Endodermal cell (in vitro differentiated cells): ENCODE measurements around the gene SLC35A2. TPM values are rescaled to one million over a fixed set of nuclear protein-coding genes. Genes with fewer than 3 reads are reported as not detected.

Source experiments
- DNase-seq: peaks from one replicate; pipeline ENCODE4 v3.0.0-alpha.2; 2017
- H3K27ac ChIP-seq: 2 replicates; pipeline ENCODE4 v1.5.1; 2013; ENCODE audit warnings: mild to moderate bottlenecking, low read depth, low read length, moderate library complexity
- H3K27me3 ChIP-seq: 2 replicates; pipeline ENCODE4 v1.6.1; 2013; ENCODE audit warnings: mild to moderate bottlenecking, low read length, moderate library complexity; ENCODE audit not compliant: insufficient read depth, control insufficient read depth, poor library complexity, severe bottlenecking
- H3K36me3 ChIP-seq: 2 replicates; pipeline ENCODE4 v1.7.0; 2013; ENCODE audit warnings: mild to moderate bottlenecking, low read length, moderate library complexity; ENCODE audit not compliant: control insufficient read depth, insufficient read depth
- H3K4me1 ChIP-seq: one replicate; pipeline ENCODE4 v1.7.0; 2013; ENCODE audit warnings: low read length; ENCODE audit not compliant: control insufficient read depth, insufficient read depth
- H3K4me3 ChIP-seq: 2 replicates; pipeline ENCODE4 v1.5.1; 2013; ENCODE audit warnings: mild to moderate bottlenecking, low read length, moderate library complexity
- H3K9ac ChIP-seq: 2 replicates; pipeline ENCODE4 v1.6.1; 2013; ENCODE audit warnings: mild to moderate bottlenecking, low read length, moderate library complexity; ENCODE audit not compliant: poor library complexity, severe bottlenecking; ENCODE audit errors: extremely low read depth
- H3K9me3 ChIP-seq: 2 replicates; pipeline ENCODE4 v1.6.1; 2013; ENCODE audit warnings: mild to moderate bottlenecking, low read length, moderate library complexity; ENCODE audit not compliant: control insufficient read depth
- H3K27ac Mint-ChIP-seq: 2 replicates; pipeline ENCODE4 v1.8.0; 2020; ENCODE audit warnings: mixed read lengths
- H3K27me3 Mint-ChIP-seq: 2 replicates; pipeline ENCODE4 v1.8.0; 2021; ENCODE audit warnings: mild to moderate bottlenecking, mixed read lengths; ENCODE audit not compliant: insufficient read depth
- H3K36me3 Mint-ChIP-seq: 2 replicates; pipeline ENCODE4 v1.8.0; 2020; ENCODE audit warnings: low read depth, mixed read lengths
- H3K4me1 Mint-ChIP-seq: 2 replicates; pipeline ENCODE4 v1.8.0; 2020; ENCODE audit warnings: mixed read lengths
- H3K4me3 Mint-ChIP-seq: 2 replicates; pipeline ENCODE4 v1.8.0; 2020; ENCODE audit warnings: mild to moderate bottlenecking, moderate library complexity, mixed read lengths
- H3K9me3 Mint-ChIP-seq: 2 replicates; pipeline ENCODE4 v1.8.0; 2020; ENCODE audit warnings: mild to moderate bottlenecking, mixed read lengths
- CTCF ChIP-seq: fragments of 200-600 bp; sonication (generic); conservative IDR thresholded peaks from 2 replicates; pipeline ENCODE4 v1.5.0; 2021; ENCODE audit warnings: antibody characterized with exemption, mild to moderate bottlenecking
- WGBS, 2 experiments: methylation state at CpG; one replicate each; pipeline versions ENCODE4 v1.1.5 to v1.1.7; 2013; ENCODE audit warnings: missing lambda C conversion rate in 2 of 2, mixed read lengths in 1 of 2; ENCODE audit not compliant: insufficient coverage in 1 of 2, insufficient read length in 1 of 2; 5-methylcytosine and 5-hydroxymethylcytosine counted together
- long read RNA-seq, 4 experiments: library from polyadenylated mRNA in 2 of 4; library from RNA in 1 of 4; library from capped mRNA in 1 of 4; stranded (forward) in 3 of 4; unstranded in 1 of 4; transcript quantifications; one replicate each; pipeline ENCODE4 v2.0.0, GENCODE V29; 2020 to 2021; ENCODE audit warnings: inconsistent platforms in 1 of 4
- polyA plus RNA-seq, 2 experiments: library from polyadenylated mRNA; stranded (reverse); fragments of 50-300 nt; gene quantifications; one replicate each; pipeline ENCODE4 v1.2.3, GENCODE V29; 2013
- total RNA-seq, 2 donors: library from RNA; stranded (reverse); fragmentation: NEBNext Ultra II Directional in 1 of 2; extraction: Animal tissue kit (Norgen Biotek cat#: 25700) in 1 of 2; gene quantifications; 2 replicates in 1 of 2; 3 replicates in 1 of 2; pipeline ENCODE4 v1.2.1, GENCODE V29; 2021

SLC35A2 gene
- 10 to 100 TPM; 22.8 to 24.7 TPM for total RNA-seq
- polyA plus RNA-seq (2013, experiment 1 of 2): 14.2 TPM
- polyA plus RNA-seq (2013, experiment 2 of 2): 17.5 TPM
- long read RNA-seq, experiment 1, transcript SLC35A2-204 (4 exons, 3,047 nt): major isoform, 6 of 13 reads
- long read RNA-seq, experiment 1, partial matches to known transcripts: 0 of 13 reads
- long read RNA-seq, experiment 1, other reads (novel, unspliced or antisense): 4 of 13 reads
- long read RNA-seq, experiment 2, transcript SLC35A2-207 (4 exons, 1,739 nt): minor isoform, 7 of 50 reads
- long read RNA-seq, experiment 2, transcript SLC35A2-204 (4 exons, 3,047 nt): major isoform, 31 of 50 reads
- long read RNA-seq, experiment 2, partial matches to known transcripts: 2 of 50 reads
- long read RNA-seq, experiment 2, other reads (novel, unspliced or antisense): 5 of 50 reads
- long read RNA-seq, experiment 3, transcript SLC35A2-207 (4 exons, 1,739 nt): minor isoform, 6 of 88 reads
- long read RNA-seq, experiment 3, transcript SLC35A2-204 (4 exons, 3,047 nt): major isoform, 66 of 88 reads
- long read RNA-seq, experiment 3, partial matches to known transcripts: 4 of 88 reads
- long read RNA-seq, experiment 3, other reads (novel, unspliced or antisense): 5 of 88 reads
- long read RNA-seq, experiment 4, transcript SLC35A2-207 (4 exons, 1,739 nt): major isoform, 9 of 46 reads
- long read RNA-seq, experiment 4, transcript SLC35A2-204 (4 exons, 3,047 nt): minor isoform, 8 of 46 reads
- long read RNA-seq, experiment 4, partial matches to known transcripts: 1 of 46 reads
- long read RNA-seq, experiment 4, other reads (novel, unspliced or antisense): 24 of 46 reads

GRCh38 chrX:48911412-48912182, at the start of gene SLC35A2:
TSS of gene SLC35A2 (minus strand) at chrX:48911646. CDS start at chrX:48911636, 10 bp downstream.
- Mint-ChIP-seq H3K4me3 (peak within 1 kb of the TSS; percentile 87), H3K9me3 (peaks cover 55% of the 10 kb centered on the region), H3K36me3 (peaks cover 44% of the 10 kb centered on the region), H3K27ac (peak within 1 kb of the TSS; percentile 95), H3K27me3 (no peaks in the 10 kb centered on the region), H3K4me1 (peaks cover 16% of the 10 kb centered on the region)
- peak; percentile 90 for DNase-seq
- H3K4me3 ChIP-seq: peak within 1 kb of the TSS; percentile 85
- TF ChIP-seq CTCF: no peak
- H3K36me3 ChIP-seq: peaks cover 39% of the 10 kb centered on the region
- WGBS, 2 experiments: 1 to 5% methylated on average over 4 to 60 of the region's 60 CpGs
- no peaks in the 10 kb centered on the region for H3K27me3 ChIP-seq
- no peaks in the 10 kb centered on the region for H3K9me3 ChIP-seq
- no peaks in the 10 kb centered on the region for H3K4me1 ChIP-seq
- peak within 1 kb of the TSS; percentile 24 for H3K27ac ChIP-seq
- peak within 1 kb of the TSS; percentile 91 for H3K9ac ChIP-seq

DNA sequence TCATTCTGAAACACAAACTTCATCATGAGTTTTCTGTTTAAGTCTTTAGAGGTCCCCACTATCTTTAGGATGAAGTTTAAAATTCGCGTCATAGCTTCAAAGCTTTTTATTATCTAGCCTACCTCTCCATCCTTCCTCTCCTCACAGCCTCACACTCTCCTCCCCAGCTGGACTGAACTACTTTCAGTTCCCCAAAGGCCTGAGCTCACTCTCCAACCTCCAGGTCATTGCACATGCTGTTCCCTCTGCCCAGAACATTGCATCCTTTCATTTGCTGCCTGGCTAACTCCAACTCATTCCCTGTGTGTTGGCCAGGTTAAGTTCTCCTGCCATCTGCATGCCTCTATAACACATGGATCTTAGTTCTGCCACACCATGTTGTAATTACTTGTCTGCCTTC, 48.8 kb upstream of the SLC35A2 start:
- H3K27me3 Mint-ChIP-seq: no peaks in the 10 kb centered on the region
- peaks cover 9% of the 10 kb centered on the region for H3K4me1 Mint-ChIP-seq
- H3K27ac ChIP-seq: no peak overlapping the region
- H3K4me1 ChIP-seq: no peaks in the 10 kb centered on the region
- H3K36me3 Mint-ChIP-seq: peaks cover 2% of the 10 kb centered on the region
- no peaks in the 10 kb centered on the region for H3K27me3 ChIP-seq
- peaks cover 5% of the 10 kb centered on the region for H3K36me3 ChIP-seq
- no peak overlapping the region for H3K4me3 ChIP-seq
- no peaks in the 10 kb centered on the region for H3K9me3 ChIP-seq
- peaks cover 58% of the 10 kb centered on the region for H3K9me3 Mint-ChIP-seq
- 100% methylated on average over 2 of the region's 2 CpGs; no CpG with 5 or more reads in 1 of the 2 experiments for WGBS, 2 experiments
- H3K9ac ChIP-seq: no peak overlapping the region
- no peak overlapping the region for H3K4me3 Mint-ChIP-seq
- no peak overlapping the region for H3K27ac Mint-ChIP-seq
- TF ChIP-seq CTCF: no peak
- DNase-seq: no peak

DNA sequence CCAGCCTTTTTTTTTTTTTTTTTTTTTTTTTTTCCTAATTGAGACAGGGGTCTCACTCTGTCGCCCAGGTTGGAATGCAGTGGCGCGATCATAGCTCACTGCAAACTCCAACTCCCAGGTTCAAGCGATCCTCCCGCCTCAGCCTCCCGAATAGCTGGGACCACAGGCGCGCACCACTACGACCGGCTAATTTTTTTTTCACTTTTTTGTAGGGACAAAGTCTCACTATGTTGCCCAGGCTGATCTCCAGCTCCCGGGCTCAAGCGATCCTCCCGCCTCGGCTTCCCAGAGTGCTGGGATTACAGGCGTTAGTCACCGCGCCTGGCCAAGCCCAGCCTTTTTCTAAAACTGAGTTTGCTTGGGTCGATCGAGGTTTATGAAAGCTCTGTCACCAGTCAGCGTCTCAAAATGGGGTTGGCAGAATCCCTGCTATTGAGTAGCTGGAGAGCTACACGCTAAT, 47.2 kb upstream of the SLC35A2 start:
- Histone ChIP-seq H3K9me3 (no peaks in the 10 kb centered on the region), H3K27ac (peak overlapping the region; percentile 50), H3K27me3 (no peaks in the 10 kb centered on the region), H3K4me1 (no peaks in the 10 kb centered on the region), H3K9ac (peak overlapping the region; percentile 70), H3K4me3 (peak overlapping the region; percentile 80), H3K36me3 (peaks cover 19% of the 10 kb centered on the region)
- 2 to 4% methylated on average over 11 to 21 of the region's 21 CpGs for WGBS, 2 experiments
- TF ChIP-seq CTCF: no peak
- no peak for DNase-seq
- Mint-ChIP-seq H3K4me1 (peaks cover 9% of the 10 kb centered on the region), H3K27me3 (no peaks in the 10 kb centered on the region), H3K4me3 (peak overlapping the region; percentile 91), H3K9me3 (peaks cover 61% of the 10 kb centered on the region), H3K36me3 (peaks cover 11% of the 10 kb centered on the region), H3K27ac (peak overlapping the region; percentile 94)
